Left lung (tissue), 10 donors: Measurements from ENCODE around the gene TMTC2. TPM values are rescaled to one million over a fixed set of nuclear protein-coding genes. Genes with fewer than 3 reads are reported as not detected.

ENCODE experiments used
- ATAC-seq: fragments of 200-7000 bp; cut with Tn5 transposase; one replicate; pipeline ENCODE4 v1.9.1; 2020; ENCODE audit warnings: moderate library complexity
- DNase-seq, 4 donors: peaks; one replicate each; pipeline ENCODE4 v3.0.0-alpha.2; 2013 to 2020
- H3K27ac ChIP-seq, 2 donors: fragments of 200-600 bp; sonication (generic) in 1 of 2; one replicate each; pipeline versions ENCODE4 v1.5.0 to v1.8.0; 2020 to 2021
- H3K27me3 ChIP-seq, 2 donors: fragments of 200-600 bp; sonication (generic) in 1 of 2; one replicate each; pipeline versions ENCODE4 v1.5.0 to v1.8.0; 2020 to 2021
- H3K36me3 ChIP-seq, 2 donors: fragments of 200-600 bp; sonication (generic) in 1 of 2; one replicate each; pipeline versions ENCODE4 v1.5.0 to v1.8.0; 2020 to 2021
- H3K4me1 ChIP-seq, 2 donors: fragments of 200-600 bp; one replicate each; pipeline ENCODE4 v1.8.0; 2021
- H3K4me3 ChIP-seq, 2 donors: fragments of 200-600 bp; sonication (generic) in 1 of 2; one replicate each; pipeline versions ENCODE4 v1.5.0 to v1.8.0; 2020 to 2021; ENCODE audit warnings: mild to moderate bottlenecking in 1 of 2
- H3K9me3 ChIP-seq, 2 donors: fragments of 200-600 bp; sonication (generic) in 1 of 2; one replicate each; pipeline versions ENCODE4 v1.5.0 to v1.8.0; 2020 to 2021
- CTCF ChIP-seq, 2 donors: fragments of 200-600 bp; sonication (generic) in 1 of 2; IDR thresholded peaks; one replicate each; pipeline versions ENCODE4 v1.5.0 to v1.8.0; 2021; ENCODE audit warnings: antibody characterized with exemption in 2 of 2
- intact Hi-C, 2 donors: fragments of 100-400 bp; cut with DNase I; formaldehyde crosslinking; loops; one replicate each; pipeline versions ENCODE4 v1.11.2 to v1.14.2; 2022
- polyA plus RNA-seq, 6 donors: library from polyadenylated mRNA; unstranded; fragments of 120-200 nt; gene quantifications; one replicate each; pipeline ENCODE4 v1.2.1, GENCODE V29; 2013; ENCODE audit not compliant: insufficient read length in 6 of 6
- total RNA-seq, 2 donors: library from RNA; stranded (reverse); fragmentation: NEBNext Ultra II Directional; extraction: Animal tissue kit (Norgen Biotek cat#: 25700); gene quantifications; one replicate each; pipeline ENCODE4 v1.2.1, GENCODE V29; 2021
- donor health status: DM: no; HTN: yes; CAD: no.
- donor health status: DM: no; HTN: no; CAD: no.

TMTC2 gene
- total and polyA plus RNA-seq, 8 donors: 17.2 to 46.1 (median 39.3) TPM

- Histone ChIP-seq H3K4me3 (no peak overlapping the region), H3K27ac (no peak overlapping the region), H3K27me3 (no peaks in the 10 kb centered on the region), H3K9me3 (peaks cover 0 to 14% of the 10 kb centered on the region in 2 donors), H3K4me1 (no peaks in the 10 kb centered on the region), H3K36me3 (no peaks in the 10 kb centered on the region)
- TF ChIP-seq CTCF (IDR thresholded peaks at IDR 0.05): no peak
- intact Hi-C loops: no loop called here
- DNase-seq (no peak), ATAC-seq (no peak)
These were observed 387.7 kb downstream of the TMTC2 start for GRCh38 chr12:83074358-83074894.

GRCh38 chr12:83075471-83075870 is 388.8 kb downstream of the TMTC2 start:
- no peak for DNase-seq
- intact Hi-C loops: no loop called here
- no peak for ATAC-seq
- no peak for TF ChIP-seq CTCF (IDR thresholded peaks at IDR 0.05)
- H3K27me3 ChIP-seq: no peaks in the 10 kb centered on the region
- peaks cover 0 to 9% of the 10 kb centered on the region in 2 donors for H3K9me3 ChIP-seq
- no peaks in the 10 kb centered on the region for H3K4me1 ChIP-seq
- H3K27ac ChIP-seq: no peak overlapping the region
- no peak overlapping the region for H3K4me3 ChIP-seq
- H3K36me3 ChIP-seq: no peaks in the 10 kb centered on the region

DNA sequence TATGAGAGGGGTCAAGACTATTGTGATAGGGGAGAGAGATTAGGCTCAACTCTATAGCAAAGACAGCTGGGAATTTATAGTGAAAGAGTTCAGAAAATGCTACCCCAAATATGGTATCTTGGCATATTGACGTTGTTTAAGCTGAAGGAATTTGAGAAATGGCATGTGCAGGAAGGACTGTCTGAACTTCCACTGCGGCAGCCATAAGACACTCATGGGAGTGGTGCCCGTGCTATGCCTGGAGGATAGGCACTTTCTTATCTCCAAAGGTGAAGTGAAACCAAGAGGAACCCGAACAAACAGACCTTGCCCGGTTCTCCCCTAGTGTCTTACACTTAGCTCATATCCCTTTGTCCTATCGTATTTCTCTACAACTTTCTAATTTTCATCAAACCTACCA is 390.3 kb downstream of the TMTC2 start:
- no peak overlapping the region for H3K4me3 ChIP-seq
- DNase-seq (no peak), ATAC-seq (no peak)
- H3K27ac ChIP-seq: no peak overlapping the region
- no peaks in the 10 kb centered on the region for H3K4me1 ChIP-seq
- H3K27me3 ChIP-seq: no peaks in the 10 kb centered on the region
- H3K36me3 ChIP-seq: no peaks in the 10 kb centered on the region
- intact Hi-C loops: no loop called here
- TF ChIP-seq CTCF (IDR thresholded peaks at IDR 0.05): no peak
- H3K9me3 ChIP-seq: peaks cover 0 to 8% of the 10 kb centered on the region in 2 donors

GRCh38 chr12:83082690-83083276 is 396.1 kb downstream of the TMTC2 start:
- DNase-seq (peak in 2 of 4 donors; percentile 19 to 55), ATAC-seq (no peak)
- no peak for TF ChIP-seq CTCF (IDR thresholded peaks at IDR 0.05)
- Histone ChIP-seq H3K27me3 (no peaks in the 10 kb centered on the region), H3K4me3 (no peak overlapping the region), H3K36me3 (no peaks in the 10 kb centered on the region), H3K27ac (no peak overlapping the region), H3K4me1 (no peaks in the 10 kb centered on the region), H3K9me3 (no peaks in the 10 kb centered on the region)
- intact Hi-C loops: no loop called here

DNA sequence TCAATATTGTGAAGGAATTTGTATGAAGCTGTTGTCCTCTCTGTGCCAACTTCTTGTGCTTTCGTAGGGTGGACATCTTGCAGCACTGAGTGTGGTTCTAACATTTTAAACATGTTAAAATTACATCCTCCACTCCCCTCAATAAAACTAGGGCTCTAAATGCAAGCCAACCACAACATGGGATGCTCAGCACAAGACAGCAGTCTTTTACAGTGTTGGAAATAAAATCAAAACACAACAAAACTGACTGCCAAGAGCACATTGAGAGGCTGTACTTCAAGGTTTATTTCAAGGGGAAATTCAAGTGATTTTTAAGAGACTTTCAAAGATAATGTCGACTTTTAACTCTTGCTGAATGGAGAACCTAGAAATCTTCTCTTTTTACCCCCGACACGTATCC is 396.9 kb downstream of the TMTC2 start:
- intact Hi-C loops: no loop called here
- Histone ChIP-seq H3K27ac (no peak overlapping the region), H3K4me3 (no peak overlapping the region), H3K27me3 (no peaks in the 10 kb centered on the region), H3K4me1 (no peaks in the 10 kb centered on the region), H3K9me3 (no peaks in the 10 kb centered on the region), H3K36me3 (no peaks in the 10 kb centered on the region)
- TF ChIP-seq CTCF (IDR thresholded peaks at IDR 0.05): no peak
- peak; percentile 43 for ATAC-seq
- no peak for DNase-seq
